Measurements from ENCODE around the gene FAM114A1.

GRCh38 chr4:38989487-38989886, 121.9 kb downstream of the FAM114A1 start:
- TF ChIP-seq, protein P1, sequence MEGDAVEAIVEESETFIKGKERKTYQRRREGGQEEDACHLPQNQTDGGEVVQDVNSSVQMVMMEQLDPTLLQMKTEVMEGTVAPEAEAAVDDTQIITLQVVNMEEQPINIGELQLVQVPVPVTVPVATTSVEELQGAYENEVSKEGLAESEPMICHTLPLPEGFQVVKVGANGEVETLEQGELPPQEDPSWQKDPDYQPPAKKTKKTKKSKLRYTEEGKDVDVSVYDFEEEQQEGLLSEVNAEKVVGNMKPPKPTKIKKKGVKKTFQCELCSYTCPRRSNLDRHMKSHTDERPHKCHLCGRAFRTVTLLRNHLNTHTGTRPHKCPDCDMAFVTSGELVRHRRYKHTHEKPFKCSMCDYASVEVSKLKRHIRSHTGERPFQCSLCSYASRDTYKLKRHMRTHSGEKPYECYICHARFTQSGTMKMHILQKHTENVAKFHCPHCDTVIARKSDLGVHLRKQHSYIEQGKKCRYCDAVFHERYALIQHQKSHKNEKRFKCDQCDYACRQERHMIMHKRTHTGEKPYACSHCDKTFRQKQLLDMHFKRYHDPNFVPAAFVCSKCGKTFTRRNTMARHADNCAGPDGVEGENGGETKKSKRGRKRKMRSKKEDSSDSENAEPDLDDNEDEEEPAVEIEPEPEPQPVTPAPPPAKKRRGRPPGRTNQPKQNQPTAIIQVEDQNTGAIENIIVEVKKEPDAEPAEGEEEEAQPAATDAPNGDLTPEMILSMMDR (conservative IDR thresholded peaks at IDR 0.05; ENCODE audit: low read depth, low read length) = no peak
- TF ChIP-seq POLR2A (IDR thresholded peaks at IDR 0.05; ENCODE audit: low read depth, low read length) (no peak), MAZ (IDR thresholded peaks at IDR 0.05; ENCODE audit: borderline replicate concordance, low read depth, low read length) (no peak), BHLHE40 (IDR thresholded peaks at IDR 0.05; ENCODE audit: low read depth, low read length) (no peak), RAD21 (IDR thresholded peaks at IDR 0.05; ENCODE audit: low read length) (no peak), RFX5 (IDR thresholded peaks at IDR 0.05; ENCODE audit: low read depth, low read length) (no peak), MXI1 (IDR thresholded peaks at IDR 0.05; ENCODE audit: borderline replicate concordance, low read depth, low read length) (no peak), SMC3 (IDR thresholded peaks at IDR 0.05; ENCODE audit: low read depth, low read length) (no peak), NFE2L2 (IDR thresholded peaks at IDR 0.05; ENCODE audit: low read depth, low read length) (no peak), CEBPB (IDR thresholded peaks at IDR 0.05; ENCODE audit: low read depth, low read length) (peak; percentile 18; the same call in 1 of the 2 replicates), FOS (IDR thresholded peaks at IDR 0.05; ENCODE audit: low read depth, low read length) (peak; percentile 28; the same call in 1 of the 2 replicates), RCOR1 (IDR thresholded peaks at IDR 0.05; ENCODE audit: insufficient replicate concordance, low read length) (no peak)
- TF ChIP-seq, protein P2, sequence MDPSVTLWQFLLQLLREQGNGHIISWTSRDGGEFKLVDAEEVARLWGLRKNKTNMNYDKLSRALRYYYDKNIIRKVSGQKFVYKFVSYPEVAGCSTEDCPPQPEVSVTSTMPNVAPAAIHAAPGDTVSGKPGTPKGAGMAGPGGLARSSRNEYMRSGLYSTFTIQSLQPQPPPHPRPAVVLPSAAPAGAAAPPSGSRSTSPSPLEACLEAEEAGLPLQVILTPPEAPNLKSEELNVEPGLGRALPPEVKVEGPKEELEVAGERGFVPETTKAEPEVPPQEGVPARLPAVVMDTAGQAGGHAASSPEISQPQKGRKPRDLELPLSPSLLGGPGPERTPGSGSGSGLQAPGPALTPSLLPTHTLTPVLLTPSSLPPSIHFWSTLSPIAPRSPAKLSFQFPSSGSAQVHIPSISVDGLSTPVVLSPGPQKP (IDR thresholded peaks at IDR 0.05; ENCODE audit: borderline replicate concordance, low read depth, low read length) = no peak
- TF ChIP-seq, protein P3, sequence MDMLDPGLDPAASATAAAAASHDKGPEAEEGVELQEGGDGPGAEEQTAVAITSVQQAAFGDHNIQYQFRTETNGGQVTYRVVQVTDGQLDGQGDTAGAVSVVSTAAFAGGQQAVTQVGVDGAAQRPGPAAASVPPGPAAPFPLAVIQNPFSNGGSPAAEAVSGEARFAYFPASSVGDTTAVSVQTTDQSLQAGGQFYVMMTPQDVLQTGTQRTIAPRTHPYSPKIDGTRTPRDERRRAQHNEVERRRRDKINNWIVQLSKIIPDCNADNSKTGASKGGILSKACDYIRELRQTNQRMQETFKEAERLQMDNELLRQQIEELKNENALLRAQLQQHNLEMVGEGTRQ (IDR thresholded peaks at IDR 0.05; ENCODE audit: low read depth, low read length) = no peak
